SJSA1 (cell line): ENCODE results near the gene CXCL12. TPM values are rescaled to one million over a fixed set of nuclear protein-coding genes. Genes with fewer than 3 reads are reported as not detected.

Experiments
- DNase-seq, 2 experiments: peaks; one replicate each; pipeline ENCODE4 v3.0.0-alpha.2; 2015 to 2020; ENCODE audit warnings: low spot score in 2 of 2, low read depth in 1 of 2
- H3K27ac ChIP-seq: fragments of 250-450 bp; sonication (Bioruptor Pico); 2 replicates; pipeline ENCODE4 v1.5.1; 2020; ENCODE audit warnings: mild to moderate bottlenecking, moderate library complexity
- H3K27me3 ChIP-seq: fragments of 250-450 bp; sonication (Bioruptor Pico); replicated peaks from 2 replicates; pipeline ENCODE4 v1.5.1; 2020; ENCODE audit warnings: mild to moderate bottlenecking, moderate library complexity
- H3K36me3 ChIP-seq: fragments of 250-450 bp; sonication (Bioruptor Pico); 2 replicates; pipeline ENCODE4 v1.5.1; 2020; ENCODE audit warnings: mild to moderate bottlenecking
- H3K4me1 ChIP-seq: fragments of 250-450 bp; sonication (Bioruptor Pico); replicated peaks from 2 replicates; pipeline ENCODE4 v1.6.1; 2021; ENCODE audit warnings: mild to moderate bottlenecking
- H3K4me3 ChIP-seq: fragments of 250-450 bp; sonication (Bioruptor Pico); 2 replicates; pipeline ENCODE4 v1.5.1; 2020; ENCODE audit warnings: mild to moderate bottlenecking
- H3K9me3 ChIP-seq: fragments of 250-450 bp; sonication (Bioruptor Pico); replicated peaks from 2 replicates; pipeline ENCODE4 v1.5.1; 2020; ENCODE audit warnings: mild to moderate bottlenecking
- total RNA-seq: library from RNA; depleted of rRNA; stranded (reverse); fragments of >200 nt; shearing (Covaris generic); gene quantifications from 2 replicates; pipeline ENCODE4 v1.2.3, GENCODE V29; 2014

Gene CXCL12
- total RNA-seq, 1 experiment from 2014 or later: not detected

GRCh38 chr10:44385696-44386441, 972 bp upstream of the CXCL12 start:
- H3K4me3 ChIP-seq: no peak overlapping the region
- no peaks in the 10 kb centered on the region for H3K36me3 ChIP-seq
- no peak overlapping the region for H3K27ac ChIP-seq
- no peak for DNase-seq
- H3K27me3 ChIP-seq: peaks cover 30% of the 10 kb centered on the region
- H3K9me3 ChIP-seq: no peaks in the 10 kb centered on the region
- H3K4me1 ChIP-seq: peaks cover 6% of the 10 kb centered on the region; the same call in 1 of the 2 replicates

GRCh38 chr10:44384601-44385025, 284 bp downstream of the CXCL12 start:
- no peak overlapping the region for H3K27ac ChIP-seq
- no peaks in the 10 kb centered on the region for H3K36me3 ChIP-seq
- no peak for DNase-seq
- no peaks in the 10 kb centered on the region for H3K9me3 ChIP-seq
- H3K27me3 ChIP-seq: peaks cover 30% of the 10 kb centered on the region
- H3K4me3 ChIP-seq: no peak overlapping the region
- peaks cover 6% of the 10 kb centered on the region; the same call in 1 of the 2 replicates for H3K4me1 ChIP-seq

- peaks cover 6% of the 10 kb centered on the region; the same call in 1 of the 2 replicates for H3K4me1 ChIP-seq
- H3K9me3 ChIP-seq: no peaks in the 10 kb centered on the region
- H3K27ac ChIP-seq: no peak overlapping the region
- H3K36me3 ChIP-seq: no peaks in the 10 kb centered on the region
- H3K4me3 ChIP-seq: no peak overlapping the region
- peaks cover 30% of the 10 kb centered on the region for H3K27me3 ChIP-seq
- DNase-seq: no peak
Measured at GRCh38 chr10:44383749-44384600, 922 bp downstream of the CXCL12 start.

- peaks cover 6% of the 10 kb centered on the region; the same call in 1 of the 2 replicates for H3K4me1 ChIP-seq
- no peaks in the 10 kb centered on the region for H3K9me3 ChIP-seq
- H3K36me3 ChIP-seq: no peaks in the 10 kb centered on the region
- no peak overlapping the region for H3K27ac ChIP-seq
- peaks cover 30% of the 10 kb centered on the region for H3K27me3 ChIP-seq
- DNase-seq: no peak
- no peak overlapping the region for H3K4me3 ChIP-seq
Measured at GRCh38 chr10:44382981-44383748, 1.7 kb downstream of the CXCL12 start.

DNA sequence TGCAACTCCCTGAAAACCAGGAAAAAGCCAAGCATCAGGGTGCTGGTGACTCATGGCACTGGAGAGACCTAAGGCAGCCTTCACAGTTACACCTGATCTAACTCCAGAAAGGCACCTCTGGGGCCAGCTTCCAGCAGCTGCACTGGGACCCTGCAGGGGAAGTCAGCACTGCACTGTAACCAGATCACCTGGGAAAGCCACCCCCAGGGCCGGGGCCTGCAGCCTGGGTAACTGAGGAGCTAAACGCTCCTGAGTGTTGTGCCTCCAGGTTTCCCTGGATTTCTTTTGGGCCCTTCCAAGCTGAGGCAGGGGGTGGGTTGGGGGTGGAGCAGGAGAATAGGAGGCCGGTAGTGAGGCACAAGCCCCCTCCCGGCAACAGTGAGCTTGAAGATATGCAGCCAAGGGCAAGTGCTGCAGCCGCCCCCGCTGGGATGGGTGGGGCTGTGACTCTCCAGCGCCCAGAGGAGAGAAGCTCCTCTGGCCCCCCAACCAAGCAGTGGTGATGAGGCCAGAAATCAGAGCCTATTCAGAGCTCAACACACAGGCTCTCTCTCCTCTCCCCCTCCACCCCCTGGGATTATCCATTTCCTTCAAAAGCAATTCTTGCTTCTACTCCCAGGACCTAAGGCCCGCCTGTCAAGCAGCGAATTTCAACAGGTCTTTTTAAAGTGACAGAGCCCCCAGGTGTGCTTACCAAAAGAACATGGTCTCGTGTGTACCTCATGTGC, 2.6 kb downstream of the CXCL12 start:
- H3K27ac ChIP-seq: no peak overlapping the region
- H3K9me3 ChIP-seq: no peaks in the 10 kb centered on the region
- no peak overlapping the region for H3K4me3 ChIP-seq
- peaks cover 30% of the 10 kb centered on the region for H3K27me3 ChIP-seq
- no peaks in the 10 kb centered on the region for H3K36me3 ChIP-seq
- no peak for DNase-seq
- peaks cover 6% of the 10 kb centered on the region; the same call in 1 of the 2 replicates for H3K4me1 ChIP-seq

- no peaks in the 10 kb centered on the region for H3K36me3 ChIP-seq
- no peaks in the 10 kb centered on the region for H3K9me3 ChIP-seq
- H3K27me3 ChIP-seq: peaks cover 28% of the 10 kb centered on the region
- no peak overlapping the region for H3K27ac ChIP-seq
- DNase-seq: no peak
- no peak overlapping the region for H3K4me3 ChIP-seq
- H3K4me1 ChIP-seq: peaks cover 6% of the 10 kb centered on the region; the same call in 1 of the 2 replicates
Measured at GRCh38 chr10:44380829-44381600, 3.9 kb downstream of the CXCL12 start.

DNA sequence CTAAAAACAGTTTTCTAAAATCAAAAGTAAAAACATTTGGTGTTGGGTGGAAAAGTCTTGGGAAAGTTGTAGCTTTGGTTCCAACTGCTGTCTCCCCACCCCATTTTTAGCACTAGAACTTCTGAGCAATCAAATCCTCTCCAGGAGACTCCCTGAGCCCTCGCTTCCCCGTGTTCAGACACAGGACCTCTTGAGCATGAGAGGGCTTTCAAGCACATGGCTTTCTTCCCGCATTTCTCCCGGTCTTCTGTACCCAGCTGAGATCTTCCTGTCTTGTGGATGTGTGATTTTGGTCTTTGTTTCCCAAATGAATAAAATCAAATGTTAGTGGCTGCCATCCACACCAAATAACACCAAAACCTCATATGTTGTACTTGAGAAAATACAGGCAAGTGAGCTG, 5.0 kb downstream of the CXCL12 start:
- H3K27me3 ChIP-seq: peaks cover 18% of the 10 kb centered on the region
- no peak overlapping the region for H3K27ac ChIP-seq
- peaks cover 6% of the 10 kb centered on the region; the same call in 1 of the 2 replicates for H3K4me1 ChIP-seq
- no peak for DNase-seq
- H3K36me3 ChIP-seq: no peaks in the 10 kb centered on the region
- no peak overlapping the region for H3K4me3 ChIP-seq
- H3K9me3 ChIP-seq: no peaks in the 10 kb centered on the region

- Histone ChIP-seq H3K4me1 (no peaks in the 10 kb centered on the region), H3K27me3 (peaks cover 7% of the 10 kb centered on the region), H3K4me3 (no peak overlapping the region), H3K9me3 (no peaks in the 10 kb centered on the region), H3K27ac (no peak overlapping the region), H3K36me3 (no peaks in the 10 kb centered on the region)
- DNase-seq: no peak
Measured at GRCh38 chr10:44378626-44379025, 6.3 kb downstream of the CXCL12 start.

DNA sequence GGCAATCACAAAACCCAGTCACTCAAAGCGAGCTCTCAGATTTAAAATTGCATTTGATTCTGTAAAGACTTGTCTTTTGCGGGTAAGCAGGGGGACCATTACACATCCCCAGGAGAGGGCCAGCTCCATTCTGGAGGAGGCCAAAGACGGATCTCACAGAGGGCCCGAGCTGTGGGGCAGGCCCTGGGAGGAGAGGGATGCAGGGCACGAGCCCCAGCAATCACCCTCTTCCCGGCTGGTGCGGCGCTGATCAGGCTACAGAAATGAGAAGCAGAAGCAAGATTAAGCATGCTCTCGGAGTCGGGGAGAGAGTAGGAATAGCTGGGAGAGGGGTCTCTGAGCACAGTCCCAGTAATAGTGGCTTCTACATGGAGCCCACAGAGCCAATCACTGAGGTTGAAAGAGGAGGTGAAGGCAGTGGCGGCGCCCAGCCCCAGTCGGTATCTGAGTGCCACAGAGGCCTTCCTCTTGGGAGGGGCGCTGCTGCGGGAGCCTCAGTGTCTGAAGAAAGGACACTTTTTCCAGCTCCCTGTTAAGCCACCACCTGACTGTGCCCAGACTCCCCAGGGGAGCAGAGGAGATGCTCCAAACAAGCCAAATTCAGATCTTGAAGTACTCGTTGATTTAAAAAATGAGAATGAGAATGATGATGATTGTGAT, 7.1 kb downstream of the CXCL12 start:
- Histone ChIP-seq H3K4me3 (no peak overlapping the region), H3K27me3 (peaks cover 3% of the 10 kb centered on the region), H3K4me1 (no peaks in the 10 kb centered on the region), H3K36me3 (no peaks in the 10 kb centered on the region), H3K9me3 (no peaks in the 10 kb centered on the region), H3K27ac (no peak overlapping the region)
- DNase-seq: no peak

- H3K27ac ChIP-seq: no peak overlapping the region
- DNase-seq: no peak
- no peak overlapping the region for H3K4me3 ChIP-seq
- no peaks in the 10 kb centered on the region for H3K36me3 ChIP-seq
- no peaks in the 10 kb centered on the region for H3K4me1 ChIP-seq
- no peaks in the 10 kb centered on the region for H3K9me3 ChIP-seq
- no peaks in the 10 kb centered on the region; the same call in 1 of the 2 replicates for H3K27me3 ChIP-seq
Measured at GRCh38 chr10:44376472-44377099, 8.3 kb downstream of the CXCL12 start.

DNA sequence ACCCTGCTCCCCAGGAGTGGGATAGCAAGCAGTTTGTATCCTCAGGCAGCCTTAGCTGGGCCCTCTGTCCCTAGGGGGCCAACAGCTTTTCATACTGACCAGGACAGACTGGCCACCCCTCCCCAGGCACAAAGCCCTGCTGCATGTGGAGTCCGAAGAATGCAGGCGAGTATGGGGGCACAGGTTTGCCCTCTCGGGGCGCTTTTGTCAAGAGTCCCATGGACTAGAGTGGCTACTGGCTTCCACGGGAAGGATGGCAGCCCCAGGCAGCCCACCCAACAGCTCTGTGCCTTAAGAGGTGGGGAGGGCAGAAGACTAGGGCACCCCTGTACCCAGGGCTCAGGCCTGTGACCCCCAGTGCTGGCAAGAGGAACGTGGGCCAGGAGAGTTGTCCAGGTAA, 10.7 kb downstream of the CXCL12 start:
- Histone ChIP-seq H3K4me1 (no peaks in the 10 kb centered on the region), H3K27me3 (no peaks in the 10 kb centered on the region), H3K27ac (no peak overlapping the region), H3K36me3 (no peaks in the 10 kb centered on the region), H3K4me3 (no peak overlapping the region), H3K9me3 (no peaks in the 10 kb centered on the region)
- DNase-seq: no peak
